Fibroblast of lung (primary cell): ENCODE data around the gene RABEP1. TPM values are rescaled to one million over a fixed set of nuclear protein-coding genes. Genes with fewer than 3 reads are reported as not detected.
A peak's percentile ranks its signal among the peaks of the same experiment; 100 is the strongest.

ENCODE experiments used
- DNase-seq, 2 donors: peaks; one replicate each; pipeline versions ENCODE4 v3.0.0 to v3.0.0-alpha.2; 2010; ENCODE audit warnings: low read depth in 2 of 2
- H2AFZ ChIP-seq: 2 replicates; pipeline ENCODE4 v1.5.1; 2012; ENCODE audit warnings: low read length, control low read depth, inconsistent platforms
- H3K27ac ChIP-seq: 2 replicates; pipeline ENCODE4 v1.5.1; 2011; ENCODE audit warnings: low read length, control low read depth; ENCODE audit not compliant: insufficient read depth
- H3K27me3 ChIP-seq: 2 replicates; pipeline ENCODE4 v1.5.1; 2011; ENCODE audit warnings: mild to moderate bottlenecking, low read length; ENCODE audit not compliant: control insufficient read depth, insufficient read depth
- H3K36me3 ChIP-seq: 2 replicates; pipeline ENCODE4 v1.5.1; 2011; ENCODE audit warnings: low read length; ENCODE audit not compliant: control insufficient read depth, insufficient read depth
- H3K4me1 ChIP-seq: 2 replicates; pipeline ENCODE4 v1.5.1; 2011; ENCODE audit warnings: low read length; ENCODE audit not compliant: control insufficient read depth, insufficient read depth; ENCODE audit errors: extremely low read depth
- H3K4me2 ChIP-seq: 2 replicates; pipeline ENCODE4 v1.5.1; 2011; ENCODE audit warnings: low read length, control low read depth; ENCODE audit not compliant: insufficient read depth; ENCODE audit errors: extremely low read depth
- H3K4me3 ChIP-seq, 4 experiments: fragments of 200-600 bp in 1 of 4; sonication (generic) in 1 of 4; replicated peaks in 1 of 4; 2 replicates each; pipeline ENCODE4 v1.5.1; 2011 to 2016; ENCODE audit warnings: low read length in 4 of 4, low read depth in 3 of 4, mild to moderate bottlenecking in 3 of 4, control low read depth in 2 of 4, inconsistent platforms in 1 of 4, mixed read lengths in 1 of 4; ENCODE audit not compliant: insufficient read depth in 1 of 4; ENCODE audit errors: control extremely low read depth in 1 of 4
- H3K79me2 ChIP-seq: 2 replicates; pipeline ENCODE4 v1.5.1; 2012; ENCODE audit warnings: mild to moderate bottlenecking, low read length, inconsistent platforms; ENCODE audit not compliant: control insufficient read depth, insufficient read depth
- H3K9ac ChIP-seq: 2 replicates; pipeline ENCODE4 v1.5.1; 2011; ENCODE audit warnings: mild to moderate bottlenecking, low read length, control low read depth; ENCODE audit not compliant: insufficient read depth
- H3K9me3 ChIP-seq: 2 replicates; pipeline ENCODE4 v1.5.1; 2012; ENCODE audit warnings: low read depth, low read length; ENCODE audit not compliant: control insufficient read depth, insufficient read depth
- H4K20me1 ChIP-seq: 2 replicates; pipeline ENCODE4 v1.5.1; 2011; ENCODE audit warnings: low read length; ENCODE audit not compliant: control insufficient read depth, insufficient read depth; ENCODE audit errors: extremely low read depth
- CTCF ChIP-seq, 2 donors: IDR thresholded peaks in 1 of 2; conservative IDR thresholded peaks in 1 of 2; 1 replicate in 1 of 2; 2 replicates in 1 of 2; pipeline ENCODE4 v1.5.1; 2011 to 2012; ENCODE audit warnings: low read length in 2 of 2, control low read depth in 1 of 2, inconsistent platforms in 1 of 2, low read depth in 1 of 2, mild to moderate bottlenecking in 1 of 2
- EZH2 ChIP-seq: IDR thresholded peaks from 2 replicates; pipeline ENCODE4 v1.5.1; 2012; ENCODE audit warnings: low read length, control low read depth, mild to moderate bottlenecking; ENCODE audit errors: missing control alignments
- polyA plus RNA-seq, 2 donors: library from polyadenylated mRNA; depleted of rRNA in 1 of 2; stranded (reverse) in 1 of 2; unstranded in 1 of 2; fragments of >200 nt; gene quantifications; 2 replicates each; pipeline ENCODE4 v1.2.1, GENCODE V29; 2011 to 2012; ENCODE audit warnings: missing spikeins in 1 of 2
- total RNA-seq: library from RNA; depleted of rRNA; stranded (reverse); fragments of >200 nt; gene quantifications from 2 replicates; pipeline ENCODE4 v1.2.1, GENCODE V29; 2014

Gene RABEP1
- total and polyA plus RNA-seq, 2 donors (not counting 1 experiment from before 2014, with no cell fraction given) = 46.3 to 64.4 TPM

DNA sequence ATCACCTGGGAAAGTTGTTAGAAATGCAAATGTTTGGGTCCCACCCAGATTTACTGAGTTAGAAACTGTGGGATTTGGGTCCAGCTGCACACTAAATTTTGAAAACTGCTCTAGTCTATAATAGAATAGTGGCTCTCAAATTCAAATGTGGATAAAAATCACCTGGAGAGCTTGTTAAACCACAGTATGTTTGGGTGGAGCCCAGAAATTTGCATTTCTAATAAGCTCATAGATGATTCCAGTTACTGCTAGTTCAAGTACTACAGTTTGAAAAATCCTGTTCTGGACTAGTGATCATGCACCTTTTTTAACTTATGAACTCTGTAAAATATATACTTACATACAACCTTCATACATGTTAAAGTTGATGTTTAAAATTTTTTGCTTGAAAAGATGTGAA lies 27.8 kb downstream of the RABEP1 start:
- no peak overlapping the region for H2AFZ ChIP-seq
- H3K27ac ChIP-seq = no peak overlapping the region
- DNase-seq = no peak
- H3K27me3 ChIP-seq = no peaks in the 10 kb centered on the region
- H3K36me3 ChIP-seq = no peaks in the 10 kb centered on the region
- no peak for TF ChIP-seq CTCF (conservative IDR thresholded peaks at IDR 0.05 in 1 of 2, IDR thresholded peaks at IDR 0.05 in 1 of 2; ENCODE audit: low read depth in 1 of 2, low read length in 2 of 2)
- no peak for TF ChIP-seq EZH2
- no peak overlapping the region for H3K9ac ChIP-seq
- H4K20me1 ChIP-seq = no peaks in the 10 kb centered on the region
- H3K4me3 ChIP-seq = no peak overlapping the region
- no peak overlapping the region for H3K4me2 ChIP-seq
- H3K4me1 ChIP-seq = peaks cover 5% of the 10 kb centered on the region
- no peaks in the 10 kb centered on the region for H3K9me3 ChIP-seq
- H3K79me2 ChIP-seq = peaks cover 14% of the 10 kb centered on the region

- DNase-seq = no peak
Observed at GRCh38 chr17:5325851-5326250, 43.8 kb downstream of the RABEP1 start.

GRCh38 chr17:5329784-5330557 lies 47.9 kb downstream of the RABEP1 start:
- Histone ChIP-seq H2AFZ (no peak overlapping the region), H3K79me2 (peaks cover 2% of the 10 kb centered on the region), H3K4me2 (no peak overlapping the region), H3K27me3 (no peaks in the 10 kb centered on the region), H3K9ac (no peak overlapping the region), H4K20me1 (no peaks in the 10 kb centered on the region), H3K9me3 (no peaks in the 10 kb centered on the region), H3K36me3 (no peaks in the 10 kb centered on the region), H3K4me3 (no peak overlapping the region), H3K27ac (no peak overlapping the region), H3K4me1 (no peaks in the 10 kb centered on the region)
- peak in 1 of 2 donors; percentile 25 for DNase-seq
- TF ChIP-seq EZH2 (no peak), CTCF (conservative IDR thresholded peaks at IDR 0.05 in 1 of 2, IDR thresholded peaks at IDR 0.05 in 1 of 2; ENCODE audit: low read depth in 1 of 2, low read length in 2 of 2) (no peak)

More at GRCh38 chr17:5325851-5326250, 43.8 kb downstream of the RABEP1 start:
- Histone ChIP-seq H3K4me3 (no peak overlapping the region), H2AFZ (no peak overlapping the region), H3K79me2 (peaks cover 2% of the 10 kb centered on the region), H4K20me1 (no peaks in the 10 kb centered on the region), H3K27ac (no peak overlapping the region), H3K4me2 (no peak overlapping the region), H3K9me3 (no peaks in the 10 kb centered on the region), H3K4me1 (no peaks in the 10 kb centered on the region), H3K27me3 (no peaks in the 10 kb centered on the region), H3K36me3 (peaks cover 1% of the 10 kb centered on the region), H3K9ac (no peak overlapping the region)
- no peak for TF ChIP-seq EZH2
- TF ChIP-seq CTCF (conservative IDR thresholded peaks at IDR 0.05 in 1 of 2, IDR thresholded peaks at IDR 0.05 in 1 of 2; ENCODE audit: low read depth in 1 of 2, low read length in 2 of 2) = no peak
